A172 (cell line): ENCODE results near the gene SPIB. TPM values are rescaled to one million over a fixed set of nuclear protein-coding genes. Genes with fewer than 3 reads are reported as not detected.
"Not testable (repeated sequence)": the region's sequence is repeated elsewhere in the genome, so short reads cannot be mapped to it uniquely, and the experiment has no call there.

Experiments used
- DNase-seq: peaks from one replicate; pipeline ENCODE4 v3.0.0-alpha.2; 2015; ENCODE audit warnings: low spot score
- total RNA-seq: library from RNA; depleted of rRNA; stranded (reverse); fragments of >200 nt; shearing (Covaris generic); gene quantifications from 2 replicates; pipeline ENCODE4 v1.2.3, GENCODE V29; 2014; rRNA removed

Gene SPIB
- 0.07 and 0.14 TPM in 2 replicates for total RNA-seq

DNA sequence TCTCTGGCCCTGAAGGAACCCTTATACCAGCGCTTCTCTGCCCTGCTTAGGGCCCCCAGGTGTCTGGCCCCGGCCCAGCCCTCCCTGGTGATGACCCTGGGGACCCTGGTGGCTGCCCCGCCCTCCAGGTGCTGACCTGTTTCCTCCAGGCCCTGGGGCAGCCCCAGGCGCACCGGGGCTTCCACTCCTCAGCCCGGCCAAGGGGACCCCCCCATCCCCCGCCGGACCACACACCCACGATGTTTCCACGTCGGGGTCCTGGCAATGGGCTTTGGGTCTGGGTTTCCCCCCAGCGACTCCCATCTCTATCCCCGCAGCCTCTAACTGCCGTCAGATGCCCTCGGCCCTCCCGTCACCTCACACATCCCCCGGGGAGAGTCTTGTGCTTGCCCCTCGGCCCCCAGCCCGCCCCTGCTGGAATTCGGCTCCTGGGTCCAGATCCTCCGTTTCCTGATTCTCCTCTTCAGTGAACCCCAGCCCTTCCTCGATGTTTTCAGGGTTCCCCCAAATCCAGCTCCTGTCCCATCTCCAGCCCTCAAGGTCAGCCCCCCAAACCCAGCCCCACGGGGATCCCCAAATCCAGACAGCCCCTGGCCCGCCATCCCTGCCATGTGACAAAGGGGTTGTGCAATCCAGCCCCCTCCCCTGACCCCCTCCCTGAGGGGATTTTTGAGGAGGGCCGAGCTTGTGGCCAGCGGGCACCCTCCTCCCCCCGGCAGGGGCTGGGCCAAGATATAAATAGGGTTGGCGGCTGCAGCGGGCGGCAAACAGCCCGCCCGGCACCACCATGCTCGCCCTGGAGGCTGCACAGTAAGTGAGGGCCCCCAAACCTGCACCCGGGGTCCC lies at the start of gene SPIB:
Gene SPIB, plus strand, starts transcription at position 763 of the 846 bp plus-strand sequence. Its CDS starts 25 bp downstream, at position 788.
- no peak for DNase-seq

- DNase-seq: no peak
Measured at GRCh38 chr19:50371914-50372475, 46.7 kb upstream of the SPIB start.

- DNase-seq: peak; percentile 97
Measured at GRCh38 chr19:50376166-50377050, 42.3 kb upstream of the SPIB start, which contains the start of gene NR1H2. TSS of gene NR1H2 (plus strand) at chr19:50376457. CDS start at chr19:50377606, 1,149 bp downstream.

DNA sequence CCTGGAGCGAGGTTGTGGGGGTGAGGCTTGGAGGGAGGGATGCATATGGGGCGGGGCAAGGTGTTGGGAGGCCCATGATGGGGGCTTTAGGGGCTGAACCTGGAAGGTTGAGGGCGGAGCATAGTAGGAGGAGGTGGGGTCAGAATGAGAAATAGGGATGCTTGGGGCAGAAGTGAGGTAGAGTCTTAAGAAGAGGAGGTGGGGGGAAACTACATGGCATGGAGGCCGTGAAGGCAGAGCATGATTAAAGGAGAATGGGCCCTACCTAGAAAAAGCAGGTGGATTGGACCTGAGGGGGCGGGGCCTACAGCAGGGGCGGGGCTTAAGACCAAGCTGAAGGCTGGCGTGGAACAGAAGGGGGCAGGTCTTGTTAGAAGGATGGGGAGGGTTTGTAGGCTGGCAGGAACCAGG lies 41.7 kb upstream of the SPIB start:
- no peak for DNase-seq

- no peak for DNase-seq
Measured at GRCh38 chr19:50377517-50377916, 41.2 kb upstream of the SPIB start.

DNA sequence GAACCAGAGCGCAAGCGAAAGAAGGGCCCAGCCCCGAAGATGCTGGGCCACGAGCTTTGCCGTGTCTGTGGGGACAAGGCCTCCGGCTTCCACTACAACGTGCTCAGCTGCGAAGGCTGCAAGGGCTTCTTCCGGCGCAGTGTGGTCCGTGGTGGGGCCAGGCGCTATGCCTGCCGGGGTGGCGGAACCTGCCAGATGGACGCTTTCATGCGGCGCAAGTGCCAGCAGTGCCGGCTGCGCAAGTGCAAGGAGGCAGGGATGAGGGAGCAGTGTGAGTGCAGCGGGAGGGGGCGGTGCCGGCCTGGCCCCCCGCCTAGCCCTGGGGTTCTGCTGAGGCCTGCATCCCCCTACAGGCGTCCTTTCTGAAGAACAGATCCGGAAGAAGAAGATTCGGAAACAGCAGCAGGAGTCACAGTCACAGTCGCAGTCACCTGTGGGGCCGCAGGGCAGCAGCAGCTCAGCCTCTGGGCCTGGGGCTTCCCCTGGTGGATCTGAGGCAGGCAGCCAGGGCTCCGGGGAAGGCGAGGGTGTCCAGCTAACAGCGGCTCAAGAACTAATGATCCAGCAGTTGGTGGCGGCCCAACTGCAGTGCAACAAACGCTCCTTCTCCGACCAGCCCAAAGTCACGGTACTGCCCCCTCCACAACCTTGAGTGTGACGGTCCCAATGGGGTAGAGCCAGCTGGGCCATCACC lies 40.4 kb upstream of the SPIB start:
- DNase-seq: no peak

- no peak for DNase-seq
Measured at GRCh38 chr19:50378863-50379236, 39.9 kb upstream of the SPIB start.

DNA sequence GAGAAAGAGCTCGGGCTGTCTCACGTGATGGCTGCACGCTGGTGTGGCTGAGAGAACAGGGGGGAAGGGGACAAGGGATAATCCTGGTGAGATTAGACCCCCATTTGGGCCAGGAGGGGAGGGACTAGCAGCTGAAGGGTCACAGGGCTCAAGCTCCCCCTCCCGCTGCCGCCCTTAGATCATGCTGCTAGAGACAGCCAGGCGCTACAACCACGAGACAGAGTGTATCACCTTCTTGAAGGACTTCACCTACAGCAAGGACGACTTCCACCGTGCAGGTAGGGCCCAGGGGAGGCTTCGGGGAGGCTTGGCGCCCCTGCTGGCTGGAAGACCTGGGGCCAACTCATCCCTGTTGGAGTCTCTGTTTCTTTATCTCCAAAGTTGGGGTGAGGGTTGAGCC lies 39.1 kb upstream of the SPIB start:
- no peak for DNase-seq

- no peak for DNase-seq
Measured at GRCh38 chr19:50380137-50380536, 38.6 kb upstream of the SPIB start.

GRCh38 chr19:50380751-50381151 lies 38.0 kb upstream of the SPIB start:
- no peak for DNase-seq

- no peak for DNase-seq
Measured at GRCh38 chr19:50381881-50382729, 36.6 kb upstream of the SPIB start.

DNA sequence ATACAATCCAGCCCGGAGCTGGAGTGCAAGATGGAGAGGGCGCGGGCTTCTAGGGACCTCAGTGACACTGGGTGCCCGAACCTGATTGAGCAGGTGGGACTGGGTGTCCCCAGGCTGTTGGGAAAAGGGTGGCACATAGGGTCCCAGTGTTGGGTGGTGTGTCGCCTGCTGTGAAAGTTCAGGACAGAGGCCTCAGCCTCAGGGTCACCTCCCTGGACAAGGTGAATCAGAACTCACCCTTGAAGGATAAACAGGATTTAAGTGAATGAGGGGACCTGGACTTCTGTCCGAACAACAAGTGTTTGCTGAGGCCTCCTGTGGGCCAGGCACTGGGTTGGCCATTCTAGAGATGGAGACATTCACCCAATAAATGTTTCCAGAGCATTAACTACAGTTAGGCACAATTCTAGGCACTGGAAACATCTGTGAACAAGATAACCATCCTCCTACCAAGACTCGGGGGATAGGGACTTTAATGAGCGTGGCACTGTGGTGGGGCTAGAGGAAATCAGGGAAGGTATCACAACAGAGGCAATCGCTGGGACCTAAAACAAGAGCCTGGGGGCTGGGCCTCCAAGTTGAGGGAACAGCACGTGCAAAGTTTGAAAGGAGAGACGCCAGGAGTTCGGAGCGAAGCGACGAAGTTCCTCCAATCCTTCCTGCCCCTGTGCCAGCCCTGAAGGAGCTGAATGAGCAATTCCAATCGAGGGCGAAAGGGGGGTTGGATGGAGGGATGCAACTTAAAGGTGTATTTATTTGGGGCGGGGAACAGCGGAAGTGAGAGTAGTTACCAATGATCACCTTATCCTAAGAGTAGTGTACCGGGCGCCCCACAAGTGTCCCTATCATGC lies 35.5 kb upstream of the SPIB start:
- DNase-seq: no peak

DNA sequence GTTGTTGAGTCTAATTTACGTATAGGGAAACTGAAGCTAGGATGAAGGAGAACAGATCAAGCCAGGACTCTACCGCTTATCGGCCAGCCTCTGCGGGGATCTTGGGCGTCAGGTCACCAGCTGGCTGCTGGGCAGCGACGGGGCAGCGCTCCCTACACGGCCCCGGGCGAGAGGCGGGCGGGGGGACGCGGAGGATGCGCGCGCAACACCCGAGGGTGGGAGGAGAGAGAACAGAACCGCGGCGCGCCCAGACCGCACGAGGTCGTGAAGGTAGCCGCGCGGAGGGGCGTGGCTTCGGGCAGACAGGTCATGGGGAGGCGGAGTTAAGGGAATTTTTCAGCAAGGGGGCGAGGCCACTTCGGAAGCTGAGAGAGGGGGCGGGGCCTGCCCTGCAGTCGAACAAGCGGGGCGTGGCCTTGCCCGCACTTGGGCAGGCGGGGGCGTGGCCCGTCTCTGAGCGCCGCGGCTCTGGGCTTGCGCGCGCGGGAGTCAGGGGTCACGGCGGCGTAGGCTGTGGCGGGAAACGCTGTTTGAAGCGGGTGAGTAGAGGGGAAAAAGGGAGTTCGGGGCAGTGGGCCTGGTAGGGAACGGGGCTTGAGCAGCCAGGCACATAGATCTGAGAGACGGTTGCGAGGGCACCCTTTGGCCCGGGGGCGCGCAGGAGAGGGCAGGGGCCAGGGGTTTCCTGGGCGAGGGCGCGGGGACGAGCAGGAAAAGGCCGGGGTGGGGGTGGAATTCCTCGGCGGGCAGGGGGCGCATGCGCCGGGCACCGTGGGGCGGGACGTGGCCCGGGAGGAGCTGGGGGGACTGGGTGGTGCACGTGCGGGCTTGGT lies 34.7 kb upstream of the SPIB start, which contains the start of gene POLD1:
Gene POLD1, plus strand, starts transcription at position 496 of the 833 bp plus-strand sequence. CDS start 14,505 bp downstream, outside the sequence.
- DNase-seq: peak; percentile 96

DNA sequence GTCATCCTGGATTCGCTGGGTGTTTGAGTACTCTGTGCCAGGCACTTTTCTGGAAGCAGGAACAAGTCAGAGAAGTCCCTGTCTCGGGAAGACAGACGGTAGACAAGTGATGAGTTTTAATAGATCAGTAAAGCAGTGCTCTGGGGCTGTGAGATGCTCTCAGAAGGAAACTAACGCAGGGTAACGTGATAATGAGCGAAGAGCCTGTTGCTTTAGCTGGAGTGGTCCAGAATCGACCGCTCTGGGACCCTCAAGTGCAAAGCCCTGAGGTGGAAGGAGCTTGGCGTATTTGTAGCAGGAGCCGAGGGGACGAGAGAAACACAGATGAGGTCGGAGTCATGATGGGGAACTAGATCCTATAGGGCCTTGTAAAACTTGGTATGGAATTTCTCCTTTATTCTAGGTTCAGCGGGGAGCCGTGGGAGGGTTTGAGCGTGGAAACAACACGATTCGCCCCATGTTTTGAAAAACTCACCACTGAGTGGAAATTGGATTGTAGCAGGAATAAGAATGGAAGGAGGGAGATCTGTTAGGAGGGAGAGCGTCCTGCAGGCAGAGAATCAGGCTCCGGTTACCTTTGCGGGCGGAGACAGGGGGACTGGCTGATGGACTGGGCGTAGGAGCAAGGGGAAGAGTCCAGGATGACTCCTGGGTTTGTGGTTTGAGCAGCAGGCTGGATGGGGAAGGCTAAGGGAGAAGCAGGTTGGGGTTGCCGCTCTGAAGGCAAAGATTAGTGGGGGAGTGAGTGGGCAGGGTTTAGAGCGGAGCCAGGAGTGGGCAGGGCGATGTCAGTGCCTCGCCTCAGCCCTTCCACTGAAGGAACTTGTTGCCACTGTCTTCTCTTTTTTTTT lies 33.8 kb upstream of the SPIB start:
- DNase-seq: peak; percentile 35

DNA sequence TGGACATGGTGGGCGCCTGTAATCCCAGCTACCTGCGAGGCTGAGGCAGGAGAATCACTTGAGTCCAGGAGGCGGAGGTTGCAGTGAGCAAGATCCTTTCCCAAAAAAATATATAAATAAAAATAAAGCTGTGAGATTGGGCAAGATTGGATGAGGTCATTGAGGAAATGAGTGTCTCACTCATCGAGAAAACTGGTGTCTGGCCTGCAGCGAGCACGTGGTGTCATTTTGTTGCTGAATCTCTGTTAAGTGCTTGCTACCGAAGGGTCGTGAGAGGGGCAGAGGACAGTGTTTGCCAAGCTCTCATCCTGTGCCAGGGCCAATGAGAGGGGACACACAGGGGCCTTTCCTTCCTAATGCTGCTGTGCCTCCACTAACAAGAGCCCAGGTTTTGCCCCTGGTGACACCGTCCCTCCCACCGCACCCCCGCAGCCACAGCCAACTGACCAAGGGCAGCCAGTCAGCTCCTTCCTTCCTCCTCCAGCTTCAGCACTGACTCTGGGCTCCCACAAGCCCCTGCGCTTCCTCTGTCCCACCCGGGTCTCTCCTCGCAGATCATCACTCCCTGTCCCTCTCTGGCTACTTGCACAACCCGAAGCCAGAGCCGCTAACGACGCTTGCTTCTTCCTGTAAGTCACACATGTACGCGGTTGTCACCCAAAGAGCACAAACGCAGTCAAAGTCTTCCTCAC lies 31.4 kb upstream of the SPIB start:
- DNase-seq: no peak

DNA sequence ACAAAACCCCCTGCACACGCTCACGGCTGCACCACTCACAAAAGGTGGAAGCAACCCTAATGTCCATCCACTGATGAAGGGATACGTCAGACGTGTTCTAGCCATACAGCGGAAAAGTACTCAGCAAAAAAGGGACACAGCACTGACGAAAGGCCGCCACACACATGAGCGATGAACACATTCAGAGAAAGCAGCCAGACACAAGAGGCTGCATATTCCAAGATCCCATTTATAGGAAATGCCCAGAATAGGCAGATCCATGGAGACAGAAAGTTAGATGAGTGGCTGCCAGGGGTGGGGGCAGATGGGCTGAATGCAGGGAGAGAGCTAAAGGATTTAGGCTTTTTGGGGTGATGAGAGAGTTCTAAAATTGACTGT lies 30.9 kb upstream of the SPIB start:
- DNase-seq: no peak

DNA sequence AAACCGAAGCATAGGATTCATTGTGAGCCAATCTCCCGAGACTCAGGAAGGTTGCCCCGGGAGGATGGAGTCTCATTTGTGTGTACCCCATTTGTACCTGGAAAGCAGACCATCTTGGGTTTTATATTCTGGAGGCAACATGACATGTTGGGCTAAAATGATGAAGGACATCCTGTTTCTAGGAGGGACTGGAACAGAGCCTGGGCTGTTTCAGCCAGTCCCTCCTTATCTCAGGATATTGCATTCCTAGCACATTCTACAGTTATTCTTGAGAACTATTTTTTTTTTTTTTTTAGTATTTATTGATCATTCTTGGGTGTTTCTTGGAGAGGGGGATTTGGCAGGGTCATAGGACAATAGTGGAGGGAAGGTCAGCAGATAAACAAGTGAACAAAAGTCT lies 28.4 kb upstream of the SPIB start:
- DNase-seq: not testable (repeated sequence)
